22Rv1 (cell line): ENCODE data around the gene REPS1.

Experiments used
- CTCF ChIP-seq: fragments of 450-650 bp; IDR thresholded peaks from 2 replicates; pipeline ENCODE4 v1.5.1; 2017; ENCODE audit warnings: mild to moderate bottlenecking
- ZFX ChIP-seq: fragments of 450-650 bp; IDR thresholded peaks from 2 replicates; pipeline ENCODE4 v1.6.1; 2017; ENCODE audit warnings: antibody characterized with exemption, borderline replicate concordance

GRCh38 chr6:139029470-139030227 lies 41.6 kb upstream of the REPS1 start:
- TF ChIP-seq CTCF (no peak), ZFX (no peak)
